KMS-11 (cell line): ENCODE results near the gene PKIG.

Experiments used
- H2AFZ ChIP-seq: fragments of 200-600 bp; sonication (generic); 2 replicates; pipeline ENCODE4 v1.6.1; 2016; ENCODE audit warnings: antibody characterized with exemption, mixed run types, low read depth
- H3K27ac ChIP-seq: fragments of 200-600 bp; sonication (generic); 2 replicates; pipeline ENCODE4 v1.6.1; 2016; ENCODE audit warnings: mild to moderate bottlenecking, mixed run types
- H3K27me3 ChIP-seq: fragments of 200-600 bp; sonication (generic); 2 replicates; pipeline ENCODE4 v1.6.1; 2017; ENCODE audit warnings: mild to moderate bottlenecking, low read depth, mixed run types, moderate library complexity; ENCODE audit not compliant: insufficient read depth
- H3K36me3 ChIP-seq: fragments of 200-600 bp; sonication (generic); 2 replicates; pipeline ENCODE4 v1.6.1; 2017; ENCODE audit warnings: mild to moderate bottlenecking, mixed run types; ENCODE audit not compliant: insufficient read depth
- H3K4me1 ChIP-seq: fragments of 200-600 bp; sonication (generic); 2 replicates; pipeline ENCODE4 v1.6.1; 2016; ENCODE audit warnings: mild to moderate bottlenecking, low read depth, mixed run types; ENCODE audit not compliant: poor library complexity, severe bottlenecking
- H3K4me2 ChIP-seq: fragments of 200-600 bp; sonication (generic); 2 replicates; pipeline ENCODE4 v1.7.0; 2016; ENCODE audit warnings: mild to moderate bottlenecking, mixed run types
- H3K4me3 ChIP-seq: fragments of 200-600 bp; sonication (generic); IDR thresholded peaks from 2 replicates; pipeline ENCODE4 v1.6.1; 2017; ENCODE audit warnings: low read depth, low read length, mixed read lengths; ENCODE audit not compliant: insufficient read depth
- H3K79me2 ChIP-seq: fragments of 200-600 bp; sonication (generic); 2 replicates; pipeline ENCODE4 v1.6.1; 2016; ENCODE audit warnings: low read depth, mixed run types; ENCODE audit not compliant: insufficient read depth
- H3K9ac ChIP-seq: fragments of 200-600 bp; sonication (generic); 2 replicates; pipeline ENCODE4 v1.6.1; 2016; ENCODE audit warnings: mild to moderate bottlenecking, mixed run types
- H4K20me1 ChIP-seq: fragments of 200-600 bp; sonication (generic); 2 replicates; pipeline ENCODE4 v1.6.1; 2016; ENCODE audit warnings: mild to moderate bottlenecking, mixed run types; ENCODE audit not compliant: insufficient read depth
- TF ChIP-seq, protein P1 (sequence below): fragments of 200-600 bp; sonication (generic); conservative IDR thresholded peaks from 2 replicates; pipeline ENCODE4 v1.6.1; 2017; ENCODE audit warnings: low read depth, mild to moderate bottlenecking, antibody characterized with exemption, low read length, moderate library complexity, mixed read lengths

Gene PKIG

DNA sequence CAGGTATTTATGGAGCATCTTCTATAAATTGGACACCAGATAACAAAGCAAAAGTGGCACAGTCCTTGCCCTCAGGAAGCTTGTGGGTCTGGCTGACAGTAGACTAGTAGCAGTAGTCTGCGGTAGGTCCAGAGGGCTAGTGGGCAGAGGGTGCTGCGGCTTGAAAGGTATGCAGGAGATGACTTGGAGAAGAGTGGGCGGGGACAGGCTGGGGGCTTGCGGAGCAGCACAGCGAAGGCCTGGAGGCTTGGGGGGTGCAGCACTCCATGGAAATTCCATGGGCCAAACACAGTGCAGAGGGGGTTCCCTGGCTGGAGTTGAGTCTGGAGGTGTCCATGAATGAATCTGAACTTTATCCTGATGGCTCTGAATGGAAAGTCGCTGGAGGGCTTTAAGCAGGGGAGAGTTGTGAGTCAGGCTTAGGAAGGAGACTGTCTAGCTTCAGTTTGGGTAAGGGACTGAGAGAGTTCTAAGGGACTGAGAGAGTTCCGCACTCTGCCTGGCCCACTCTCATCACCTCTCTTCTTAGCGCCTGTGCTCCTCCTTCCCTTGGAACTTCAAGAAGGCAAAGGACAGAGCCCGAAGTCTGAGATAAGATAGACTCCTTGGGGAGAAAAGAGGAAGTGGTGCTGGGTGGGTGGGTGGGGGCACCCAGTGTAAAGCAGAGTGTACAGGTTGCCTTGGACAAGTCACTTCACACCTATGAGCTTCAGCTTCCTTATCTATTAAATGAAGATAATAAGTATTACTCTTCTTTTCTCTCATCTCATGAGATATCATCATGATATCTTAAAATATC, 8.8 kb downstream of the PKIG start:
- Histone ChIP-seq H3K27me3 (no peaks in the 10 kb centered on the region), H3K4me1 (peaks cover 15% of the 10 kb centered on the region), H3K36me3 (no peaks in the 10 kb centered on the region), H3K27ac (no peak overlapping the region), H3K9ac (no peak overlapping the region), H2AFZ (no peak overlapping the region), H3K4me2 (no peak overlapping the region), H3K79me2 (no peaks in the 10 kb centered on the region), H4K20me1 (no peaks in the 10 kb centered on the region), H3K4me3 (no peak overlapping the region)
- TF ChIP-seq, protein P1, sequence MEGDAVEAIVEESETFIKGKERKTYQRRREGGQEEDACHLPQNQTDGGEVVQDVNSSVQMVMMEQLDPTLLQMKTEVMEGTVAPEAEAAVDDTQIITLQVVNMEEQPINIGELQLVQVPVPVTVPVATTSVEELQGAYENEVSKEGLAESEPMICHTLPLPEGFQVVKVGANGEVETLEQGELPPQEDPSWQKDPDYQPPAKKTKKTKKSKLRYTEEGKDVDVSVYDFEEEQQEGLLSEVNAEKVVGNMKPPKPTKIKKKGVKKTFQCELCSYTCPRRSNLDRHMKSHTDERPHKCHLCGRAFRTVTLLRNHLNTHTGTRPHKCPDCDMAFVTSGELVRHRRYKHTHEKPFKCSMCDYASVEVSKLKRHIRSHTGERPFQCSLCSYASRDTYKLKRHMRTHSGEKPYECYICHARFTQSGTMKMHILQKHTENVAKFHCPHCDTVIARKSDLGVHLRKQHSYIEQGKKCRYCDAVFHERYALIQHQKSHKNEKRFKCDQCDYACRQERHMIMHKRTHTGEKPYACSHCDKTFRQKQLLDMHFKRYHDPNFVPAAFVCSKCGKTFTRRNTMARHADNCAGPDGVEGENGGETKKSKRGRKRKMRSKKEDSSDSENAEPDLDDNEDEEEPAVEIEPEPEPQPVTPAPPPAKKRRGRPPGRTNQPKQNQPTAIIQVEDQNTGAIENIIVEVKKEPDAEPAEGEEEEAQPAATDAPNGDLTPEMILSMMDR = no peak

DNA sequence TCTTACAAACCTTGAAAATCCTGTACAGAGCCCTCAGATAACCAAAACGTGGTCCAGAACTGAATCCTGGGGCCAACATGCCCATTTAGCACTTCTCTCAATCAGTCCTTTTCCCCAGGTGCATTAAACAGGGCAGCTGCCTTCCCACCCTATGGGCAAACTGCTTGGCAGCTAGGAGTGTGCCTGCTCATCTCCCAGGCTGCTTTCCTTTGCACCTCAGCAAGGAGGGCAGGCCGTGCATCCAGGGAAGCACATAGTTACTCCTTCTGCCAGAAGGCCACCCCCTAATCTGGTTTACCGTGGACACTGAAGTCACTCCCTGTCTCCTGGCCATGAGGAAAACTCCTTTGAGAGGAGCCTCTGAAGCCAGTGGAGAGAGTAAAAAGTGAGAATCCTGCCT, 10.0 kb downstream of the PKIG start:
- Histone ChIP-seq H3K36me3 (no peaks in the 10 kb centered on the region), H3K79me2 (no peaks in the 10 kb centered on the region), H3K27ac (no peak overlapping the region), H2AFZ (no peak overlapping the region), H3K4me1 (peaks cover 15% of the 10 kb centered on the region), H4K20me1 (no peaks in the 10 kb centered on the region), H3K9ac (no peak overlapping the region), H3K4me3 (no peak overlapping the region), H3K27me3 (no peaks in the 10 kb centered on the region), H3K4me2 (no peak overlapping the region)
- TF ChIP-seq, protein P1 = no peak

DNA sequence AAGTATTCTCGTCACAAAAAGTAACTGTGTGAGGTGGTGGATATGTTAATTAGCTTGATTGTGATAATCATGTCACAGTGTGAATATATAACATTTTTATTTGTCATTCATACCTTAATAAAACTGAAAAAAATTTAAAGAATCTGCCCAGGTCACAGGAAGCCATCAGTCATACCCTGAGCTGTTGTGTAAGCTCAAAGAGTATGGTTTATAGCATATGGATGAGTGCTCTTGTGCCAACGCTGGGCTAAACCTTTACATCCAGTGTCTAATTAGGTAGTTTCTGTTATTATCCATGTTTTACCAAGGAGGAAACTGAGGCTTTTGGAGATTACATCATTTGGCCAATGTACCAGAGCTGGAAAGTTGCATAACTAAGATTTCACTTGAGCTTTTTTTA, 11.4 kb downstream of the PKIG start:
- TF ChIP-seq, protein P1 = no peak
- H3K79me2 ChIP-seq = no peaks in the 10 kb centered on the region
- no peak overlapping the region for H3K27ac ChIP-seq
- no peak overlapping the region for H3K4me2 ChIP-seq
- H4K20me1 ChIP-seq = no peaks in the 10 kb centered on the region
- no peak overlapping the region for H3K9ac ChIP-seq
- peaks cover 20% of the 10 kb centered on the region for H3K4me1 ChIP-seq
- H2AFZ ChIP-seq = no peak overlapping the region
- H3K27me3 ChIP-seq = no peaks in the 10 kb centered on the region
- no peak overlapping the region for H3K4me3 ChIP-seq
- H3K36me3 ChIP-seq = no peaks in the 10 kb centered on the region

DNA sequence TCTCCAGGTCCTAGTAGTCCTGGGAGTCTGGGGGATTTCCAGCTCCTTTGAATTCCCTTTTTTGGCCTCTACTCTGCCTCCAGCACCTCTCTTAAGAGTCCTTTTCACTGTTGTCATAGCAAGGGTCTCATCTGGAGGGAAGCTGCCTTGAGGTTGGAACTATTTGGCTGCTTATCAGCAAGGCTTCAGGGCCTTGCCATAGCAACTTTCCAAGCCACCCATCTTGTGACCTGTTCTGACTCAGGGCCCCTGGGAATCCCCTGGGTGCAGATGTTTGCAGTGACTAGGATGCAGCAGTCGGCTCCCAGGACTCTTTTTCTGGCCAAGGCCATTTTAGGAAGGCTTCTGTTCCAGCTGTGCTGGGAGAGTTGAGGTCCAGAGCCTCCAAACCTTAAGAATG, 12.4 kb downstream of the PKIG start:
- no peak overlapping the region for H3K4me3 ChIP-seq
- H3K27me3 ChIP-seq = no peaks in the 10 kb centered on the region
- no peak overlapping the region for H3K27ac ChIP-seq
- TF ChIP-seq, protein P1 = no peak
- H3K79me2 ChIP-seq = no peaks in the 10 kb centered on the region
- no peak overlapping the region for H2AFZ ChIP-seq
- no peak overlapping the region for H3K9ac ChIP-seq
- H3K36me3 ChIP-seq = no peaks in the 10 kb centered on the region
- no peak overlapping the region; the same call in 1 of the 2 replicates for H3K4me2 ChIP-seq
- H4K20me1 ChIP-seq = no peaks in the 10 kb centered on the region
- H3K4me1 ChIP-seq = peaks cover 20% of the 10 kb centered on the region
